HFFc6 (cell line): ENCODE measurements around the gene PSMD3. TPM values are rescaled to one million over a fixed set of nuclear protein-coding genes. Genes with fewer than 3 reads are reported as not detected.
A peak's percentile ranks its signal among the peaks of the same experiment; 100 is the strongest.

ENCODE experiments used
- DNase-seq: peaks from one replicate; pipeline ENCODE4 v3.0.0-alpha.2; 2018
- H3K27ac Mint-ChIP-seq: 2 replicates; pipeline ENCODE4 v1.8.0; 2020; ENCODE audit warnings: mild to moderate bottlenecking, mixed read lengths
- H3K27me3 Mint-ChIP-seq: 2 replicates; pipeline ENCODE4 v1.8.0; 2021; ENCODE audit warnings: mild to moderate bottlenecking, moderate library complexity, mixed read lengths; ENCODE audit not compliant: insufficient read depth
- H3K36me3 Mint-ChIP-seq: 2 replicates; pipeline ENCODE4 v1.8.0; 2021; ENCODE audit warnings: low read depth, mixed read lengths
- H3K4me1 Mint-ChIP-seq: 2 replicates; pipeline ENCODE4 v1.8.0; 2020; ENCODE audit warnings: low read depth, mixed read lengths
- H3K4me3 Mint-ChIP-seq: 2 replicates; pipeline ENCODE4 v1.8.0; 2020; ENCODE audit warnings: mild to moderate bottlenecking, moderate library complexity, mixed read lengths
- H3K9me3 Mint-ChIP-seq: 2 replicates; pipeline ENCODE4 v1.8.0; 2020; ENCODE audit warnings: mild to moderate bottlenecking, mixed read lengths
- CTCF ChIP-seq: fragments of 200-600 bp; sonication (generic); IDR thresholded peaks from 2 replicates; pipeline ENCODE4 v1.5.0; 2021; ENCODE audit warnings: antibody characterized with exemption, mild to moderate bottlenecking
- total RNA-seq, 6 experiments: library from RNA; stranded (reverse); fragmentation: NEBNext Ultra II Directional; extraction: Animal tissue kit (Norgen Biotek cat#: 25700); gene quantifications; 2 replicates in 1 of 6; 3 replicates in 5 of 6; pipeline ENCODE4 v1.2.3, GENCODE V29; 2021

The PSMD3 gene
- total RNA-seq, 6 experiments from 2014 or later = 143 to 169 (median 160) TPM

DNA sequence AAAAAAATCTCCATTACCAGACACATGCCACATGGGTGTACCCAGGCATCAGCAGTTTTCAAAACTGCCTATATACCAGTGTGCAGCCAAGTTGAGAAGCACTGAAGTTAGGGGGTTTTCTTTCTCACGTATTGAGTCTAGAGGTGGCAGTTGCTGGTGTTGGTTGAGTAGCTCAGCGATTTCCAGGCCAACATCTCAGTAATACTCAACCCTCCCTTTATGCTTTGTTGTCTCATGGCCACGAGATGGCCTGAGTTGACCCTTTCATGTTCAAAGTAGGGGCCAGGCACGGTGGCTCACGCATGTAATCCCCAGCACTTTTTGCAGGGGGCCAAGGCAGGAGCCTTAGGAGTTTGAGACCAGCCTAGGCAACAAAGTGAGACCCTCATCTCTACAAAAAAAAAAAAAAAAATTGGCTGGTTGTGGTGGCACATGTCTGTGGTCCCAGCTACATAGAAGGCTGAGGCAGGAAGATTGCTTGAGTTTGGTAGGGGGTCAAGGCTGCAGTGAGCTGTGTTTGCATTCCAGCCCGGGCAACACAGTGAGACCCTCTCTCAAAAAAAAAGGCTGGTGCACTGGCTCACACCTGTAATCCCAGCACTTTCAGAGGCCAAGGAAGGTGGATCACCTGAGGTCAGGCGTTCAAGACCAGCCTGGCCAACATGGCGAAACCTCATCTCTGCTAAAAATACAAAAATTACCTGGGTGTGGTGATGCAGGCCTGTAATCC is 42.3 kb upstream of the PSMD3 start:
- Mint-ChIP-seq H3K4me3 (no peak overlapping the region), H3K27me3 (peaks cover 7% of the 10 kb centered on the region), H3K4me1 (peaks cover 29% of the 10 kb centered on the region), H3K36me3 (no peaks in the 10 kb centered on the region), H3K27ac (no peak overlapping the region), H3K9me3 (no peaks in the 10 kb centered on the region)
- DNase-seq = no peak
- TF ChIP-seq CTCF = no peak

DNA sequence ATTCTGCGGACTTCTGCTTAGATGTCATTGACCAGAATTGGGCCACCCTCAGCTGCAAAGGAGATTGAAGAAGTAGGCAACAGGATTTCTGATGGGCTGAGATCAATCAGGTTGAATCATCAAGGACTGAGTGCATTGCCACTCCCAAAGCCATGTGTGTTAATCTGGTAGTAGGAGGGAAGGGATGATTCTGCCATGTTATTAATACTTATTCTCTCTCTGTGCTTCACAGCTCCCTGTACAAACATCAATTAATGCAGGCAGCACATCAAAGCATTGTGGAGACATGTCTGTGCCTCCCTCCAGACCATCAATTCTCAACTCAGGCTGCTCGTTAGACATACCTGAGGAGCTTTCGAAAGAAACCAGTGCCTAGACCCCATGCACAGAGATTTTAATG is 41.5 kb upstream of the PSMD3 start:
- Mint-ChIP-seq H3K4me3 (peak overlapping the region; percentile 58; the same call in 1 of the 2 replicates), H3K27me3 (peaks cover 7% of the 10 kb centered on the region), H3K4me1 (peaks cover 29% of the 10 kb centered on the region), H3K27ac (peak overlapping the region; percentile 93), H3K9me3 (no peaks in the 10 kb centered on the region), H3K36me3 (no peaks in the 10 kb centered on the region)
- no peak for DNase-seq
- TF ChIP-seq CTCF = no peak

DNA sequence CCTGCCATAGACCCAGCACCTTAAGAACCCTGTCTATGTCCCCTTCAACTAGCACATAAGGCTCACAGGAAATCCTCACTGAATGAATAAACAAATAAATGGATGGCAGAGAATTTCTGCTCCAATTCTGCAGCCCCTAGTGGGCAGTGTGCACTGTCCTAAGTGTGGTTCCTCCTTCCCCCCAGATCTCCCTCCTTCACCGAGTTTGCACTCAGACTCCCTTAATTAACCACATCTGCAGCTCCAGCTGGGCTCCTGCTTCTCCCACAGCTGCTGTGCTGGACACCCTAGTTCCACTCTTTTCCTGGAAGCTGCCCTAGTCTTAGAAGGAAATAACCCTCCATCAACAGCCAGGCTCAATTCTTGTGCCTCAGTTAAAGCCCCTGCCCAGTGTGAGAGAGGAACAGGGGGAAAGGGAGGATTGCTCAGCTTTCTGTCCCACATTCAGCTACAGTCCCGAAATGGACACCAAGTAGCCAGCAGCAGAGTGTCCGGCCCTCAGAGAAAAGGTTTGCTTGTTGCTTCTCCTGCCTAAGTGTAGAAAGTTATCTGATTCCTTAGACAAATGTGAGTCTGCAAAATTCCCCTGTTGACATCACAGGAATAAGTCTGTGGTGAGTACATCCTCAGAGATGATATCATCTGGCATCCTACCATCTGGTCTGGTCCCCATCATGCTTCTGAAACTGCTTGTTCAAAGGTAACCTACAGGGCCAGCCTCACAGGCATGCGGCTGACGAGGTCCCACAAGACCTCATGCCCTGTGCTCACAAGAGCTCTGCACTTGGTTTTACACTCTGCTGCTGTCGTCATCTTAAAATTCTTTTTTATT is 40.8 kb upstream of the PSMD3 start:
- H3K4me1 Mint-ChIP-seq = peaks cover 29% of the 10 kb centered on the region
- H3K36me3 Mint-ChIP-seq = no peaks in the 10 kb centered on the region
- peaks cover 7% of the 10 kb centered on the region for H3K27me3 Mint-ChIP-seq
- no peaks in the 10 kb centered on the region for H3K9me3 Mint-ChIP-seq
- peak overlapping the region; percentile 58 for H3K4me3 Mint-ChIP-seq
- H3K27ac Mint-ChIP-seq = peak overlapping the region; percentile 93
- peak; percentile 92 for DNase-seq
- TF ChIP-seq CTCF = peak; percentile 77

GRCh38 chr17:39943702-39944392 is 36.8 kb upstream of the PSMD3 start:
- DNase-seq = no peak
- Mint-ChIP-seq H3K4me1 (peaks cover 17% of the 10 kb centered on the region), H3K36me3 (no peaks in the 10 kb centered on the region), H3K4me3 (no peak overlapping the region), H3K27me3 (peaks cover 12% of the 10 kb centered on the region), H3K9me3 (no peaks in the 10 kb centered on the region), H3K27ac (no peak overlapping the region)
- no peak for TF ChIP-seq CTCF

- Mint-ChIP-seq H3K9me3 (no peaks in the 10 kb centered on the region), H3K27me3 (peaks cover 12% of the 10 kb centered on the region), H3K36me3 (no peaks in the 10 kb centered on the region), H3K4me3 (no peak overlapping the region), H3K27ac (no peak overlapping the region), H3K4me1 (peaks cover 12% of the 10 kb centered on the region)
- DNase-seq = no peak
- no peak for TF ChIP-seq CTCF
Observed at GRCh38 chr17:39944393-39944711, 36.3 kb upstream of the PSMD3 start.
